SK-N-SH (cell line): Measurements from ENCODE around the gene NRN1L. TPM values are rescaled to one million over a fixed set of nuclear protein-coding genes. Genes with fewer than 3 reads are reported as not detected.

Experiments used
- CTCF ChIA-PET: fragments of 300-600, 350-600 bp; formaldehyde crosslinking; extraction: SDS; loops from one replicate; lab custom pipeline; 2021; lab: Yijun Ruan, JAX
- POLR2A ChIA-PET: fragments of 350-600 bp; sonication (Branson Sonifier 250); formaldehyde crosslinking; extraction: SDS; loops from one replicate; lab custom pipeline; 2020; ENCODE audit warnings: antibody characterized with exemption, inconsistent platforms; lab: Yijun Ruan, JAX
- DNase-seq: peaks from one replicate; pipeline ENCODE4 v3.0.0; 2012
- H2AFZ ChIP-seq: fragments of 200-600 bp; sonication (generic); 2 replicates; pipeline ENCODE4 v1.8.1; 2016; ENCODE audit warnings: antibody characterized with exemption, mild to moderate bottlenecking, low read depth
- H3F3A ChIP-seq: fragments of 200-600 bp; sonication (generic); replicated peaks from 2 replicates; pipeline ENCODE3; 2016; ENCODE audit warnings: antibody characterized with exemption, mild to moderate bottlenecking; ENCODE audit not compliant: insufficient read depth
- H3K27ac ChIP-seq, 2 experiments: fragments of 200-500 bp in 1 of 2; fragments of 200-600 bp in 1 of 2; sonication (Bioruptor generic) in 1 of 2; sonication (generic), shearing (Covaris generic) in 1 of 2; 2 replicates each; pipeline versions ENCODE4 v1.5.1 to v1.6.1; 2014 to 2016; ENCODE audit warnings: low read depth in 2 of 2, inconsistent platforms in 1 of 2, low read length in 1 of 2, mild to moderate bottlenecking in 1 of 2, mixed read lengths in 1 of 2
- H3K27me3 ChIP-seq: fragments of 200-600 bp; sonication (generic), shearing (Covaris generic); 2 replicates; pipeline ENCODE4 v1.6.1; 2016; ENCODE audit warnings: mixed run types; ENCODE audit not compliant: insufficient read depth
- H3K36me3 ChIP-seq, 2 experiments: fragments of 200-500 bp in 1 of 2; fragments of 200-600 bp in 1 of 2; sonication (Bioruptor generic) in 1 of 2; sonication (generic) in 1 of 2; replicated peaks in 1 of 2; 2 replicates each; pipeline versions ENCODE3 to v1.5.1; 2014 to 2016; ENCODE audit warnings: low read length in 1 of 2, mild to moderate bottlenecking in 1 of 2; ENCODE audit not compliant: insufficient read depth in 2 of 2, control insufficient read depth in 1 of 2
- H3K4me1 ChIP-seq, 2 experiments: fragments of 200-500 bp in 1 of 2; fragments of 200-600 bp in 1 of 2; sonication (Bioruptor generic) in 1 of 2; sonication (generic), shearing (Covaris generic) in 1 of 2; 2 replicates each; pipeline versions ENCODE4 v1.5.1 to v1.6.1; 2014 to 2016; ENCODE audit warnings: low read depth in 1 of 2, low read length in 1 of 2, mixed run types in 1 of 2; ENCODE audit not compliant: insufficient read depth in 2 of 2, control insufficient read depth in 1 of 2
- H3K4me2 ChIP-seq: fragments of 200-600 bp; sonication (generic), shearing (Covaris generic); 2 replicates; pipeline ENCODE4 v1.6.1; 2017; ENCODE audit warnings: mixed run types
- H3K4me3 ChIP-seq, 2 experiments: fragments of 200-500 bp in 1 of 2; fragments of 200-600 bp in 1 of 2; sonication (Bioruptor generic) in 1 of 2; sonication (generic), shearing (Covaris generic) in 1 of 2; 2 replicates each; pipeline versions ENCODE4 v1.5.1 to v1.8.1; 2014 to 2016; ENCODE audit warnings: low read depth in 2 of 2, inconsistent platforms in 1 of 2, low read length in 1 of 2, mild to moderate bottlenecking in 1 of 2, mixed read lengths in 1 of 2, moderate library complexity in 1 of 2
- H3K79me2 ChIP-seq: fragments of 200-600 bp; sonication (generic); 2 replicates; pipeline ENCODE4 v1.8.1; 2017; ENCODE audit warnings: mild to moderate bottlenecking; ENCODE audit not compliant: insufficient read depth
- H3K9ac ChIP-seq: fragments of 200-600 bp; sonication (generic); 2 replicates; pipeline ENCODE4 v1.6.1; 2017; ENCODE audit warnings: mixed run types
- H3K9me2 ChIP-seq: fragments of 200-600 bp; sonication (generic); 2 replicates; pipeline ENCODE4 v1.6.1; 2017; ENCODE audit warnings: mixed run types
- H3K9me3 ChIP-seq: fragments of 200-600 bp; sonication (generic); 2 replicates; pipeline ENCODE4 v1.6.1; 2017; ENCODE audit warnings: mixed run types, mild to moderate bottlenecking, moderate library complexity
- H4K20me1 ChIP-seq: fragments of 200-600 bp; sonication (generic); 2 replicates; pipeline ENCODE4 v1.6.1; 2017; ENCODE audit warnings: mild to moderate bottlenecking, mixed run types; ENCODE audit not compliant: insufficient read depth
- CHD2 ChIP-seq: fragments of 150-350 bp; IDR thresholded peaks from 2 replicates; pipeline ENCODE4 v1.6.1; 2018; ENCODE audit warnings: low read length; ENCODE audit not compliant: partially characterized antibody
- ELF1 ChIP-seq: IDR thresholded peaks from 2 replicates; pipeline ENCODE4 v1.4.0; 2012
- EP300 ChIP-seq, 2 experiments: IDR thresholded peaks; 2 replicates each; pipeline versions ENCODE4 v1.4.0 to v1.6.1; 2012; ENCODE audit warnings: borderline replicate concordance in 1 of 2, low read depth in 1 of 2, low read length in 1 of 2
- FOSL2 ChIP-seq: IDR thresholded peaks from 2 replicates; pipeline ENCODE4 v1.4.0; 2012; ENCODE audit warnings: low read depth, mild to moderate bottlenecking, moderate library complexity, borderline replicate concordance
- MEF2A ChIP-seq: IDR thresholded peaks from 2 replicates; pipeline ENCODE4 v1.4.0; 2012; ENCODE audit warnings: low read depth, borderline replicate concordance
- POLR2AphosphoS5 ChIP-seq: IDR thresholded peaks from 2 replicates; pipeline ENCODE4 v1.6.1; 2012; ENCODE audit warnings: low read depth, low read length
- RAD21 ChIP-seq: IDR thresholded peaks from 2 replicates; pipeline ENCODE4 v1.6.1; 2012; ENCODE audit warnings: mild to moderate bottlenecking, low read length
- RFX5 ChIP-seq: IDR thresholded peaks from 2 replicates; pipeline ENCODE4 v1.6.1; 2012; ENCODE audit warnings: mild to moderate bottlenecking, improper control_type of control experiment, low read length
- SIN3A ChIP-seq: IDR thresholded peaks from 2 replicates; pipeline ENCODE4 v1.6.1; 2012; ENCODE audit warnings: low read depth, mild to moderate bottlenecking, low read length, moderate library complexity, borderline replicate concordance
- TAF1 ChIP-seq: IDR thresholded peaks from 2 replicates; pipeline ENCODE4 v1.6.1; 2012; ENCODE audit warnings: low read depth, mild to moderate bottlenecking, low read length, moderate library complexity, borderline replicate concordance
- TCF12 ChIP-seq: IDR thresholded peaks from 2 replicates; pipeline ENCODE4 v1.4.0; 2012
- ZBTB33 ChIP-seq: IDR thresholded peaks from 2 replicates; pipeline ENCODE4 v1.4.0; 2012; ENCODE audit warnings: low read depth, borderline replicate concordance
- WGBS: methylation state at CpG from one replicate; pipeline ENCODE4 v1.1.6; 2017; ENCODE audit warnings: low lambda C conversion rate; 5-methylcytosine and 5-hydroxymethylcytosine counted together
- polyA plus RNA-seq, 3 experiments: library from polyadenylated mRNA; depleted of rRNA; stranded (reverse); fragments of >200 nt; gene quantifications; 2 replicates each; pipeline ENCODE4 v1.2.3, GENCODE V29; 2012
- TF ChIP-seq, protein P1 (sequence below): fragments of 150-350 bp; IDR thresholded peaks from 2 replicates; pipeline ENCODE4 v1.6.1; 2017; ENCODE audit warnings: antibody characterized with exemption, low read length, low read depth, borderline replicate concordance

NRN1L gene
- polyA plus RNA-seq, 1 of the 3 experiments (the other 2 are of a cell fraction): 0.41 TPM

DNA sequence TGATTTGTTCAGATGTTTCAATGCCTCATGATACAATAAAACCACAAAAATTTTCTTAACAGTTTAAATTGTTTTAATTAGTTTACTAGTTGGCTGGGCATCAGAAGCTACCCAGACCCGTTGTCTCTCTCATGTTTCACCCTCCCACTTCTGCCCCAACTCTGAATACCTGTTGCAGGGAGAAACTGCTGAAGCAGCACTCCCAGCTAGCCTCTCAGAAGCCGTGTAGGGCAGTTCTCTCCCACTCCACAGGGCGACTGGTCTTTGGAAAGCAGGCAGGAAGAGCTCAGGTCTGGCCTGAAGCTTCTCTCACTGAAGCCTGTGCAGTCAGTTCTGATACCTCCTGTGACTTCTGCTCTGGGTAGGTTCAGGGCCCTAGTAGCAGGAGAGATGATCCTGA, 13.4 kb upstream of the NRN1L start:
- H3K27ac ChIP-seq: no peak overlapping the region; a peak in 1 of 4 replicates
- no peak overlapping the region for H3K4me3 ChIP-seq
- peaks cover 11 to 13% of the 10 kb centered on the region in 2 experiments; a peak in 1 of 4 replicates for H3K4me1 ChIP-seq
- H4K20me1 ChIP-seq: peaks cover 30% of the 10 kb centered on the region
- peaks cover 58% of the 10 kb centered on the region for H3K79me2 ChIP-seq
- WGBS: 79% methylated on average over 3 of the region's 3 CpGs
- no peak for TF ChIP-seq SIN3A
- no peak for TF ChIP-seq FOSL2
- no peak for TF ChIP-seq ELF1
- no peak for TF ChIP-seq RAD21
- no peak for TF ChIP-seq TCF12
- TF ChIP-seq TAF1: no peak
- no peak for TF ChIP-seq ZBTB33
- no peak for TF ChIP-seq RFX5
- no peak for TF ChIP-seq EP300 (IDR thresholded peaks at IDR 0.05; ENCODE audit: borderline replicate concordance in 1 of 2, low read depth in 1 of 2, low read length in 1 of 2)
- no peak for TF ChIP-seq CHD2
- TF ChIP-seq POLR2AphosphoS5: no peak
- TF ChIP-seq, protein P1, sequence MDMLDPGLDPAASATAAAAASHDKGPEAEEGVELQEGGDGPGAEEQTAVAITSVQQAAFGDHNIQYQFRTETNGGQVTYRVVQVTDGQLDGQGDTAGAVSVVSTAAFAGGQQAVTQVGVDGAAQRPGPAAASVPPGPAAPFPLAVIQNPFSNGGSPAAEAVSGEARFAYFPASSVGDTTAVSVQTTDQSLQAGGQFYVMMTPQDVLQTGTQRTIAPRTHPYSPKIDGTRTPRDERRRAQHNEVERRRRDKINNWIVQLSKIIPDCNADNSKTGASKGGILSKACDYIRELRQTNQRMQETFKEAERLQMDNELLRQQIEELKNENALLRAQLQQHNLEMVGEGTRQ: no peak
- TF ChIP-seq MEF2A: no peak
- POLR2A ChIA-PET: interaction anchor here (0.8 kb wide), 1 partner anchor 350 kb away, joined by 3 read pairs; no protein-coding TSS in a partner anchor
- no peaks in the 10 kb centered on the region for H3K9me3 ChIP-seq
- CTCF ChIA-PET: interaction anchor here (0.7 to 2.9 kb wide), 6 partner anchors 11 to 194 kb away, joined by 3 to 14 read pairs (median 3); partner anchors contain the start of gene NUTF2
- H3K4me2 ChIP-seq: no peak overlapping the region
- no peak overlapping the region for H2AFZ ChIP-seq
- H3K9ac ChIP-seq: no peak overlapping the region
- peaks cover 31 to 47% of the 10 kb centered on the region in 2 experiments for H3K36me3 ChIP-seq
- H3F3A ChIP-seq: peaks cover 23% of the 10 kb centered on the region
- DNase-seq: no peak
- H3K27me3 ChIP-seq: no peaks in the 10 kb centered on the region
- no peaks in the 10 kb centered on the region for H3K9me2 ChIP-seq

DNA sequence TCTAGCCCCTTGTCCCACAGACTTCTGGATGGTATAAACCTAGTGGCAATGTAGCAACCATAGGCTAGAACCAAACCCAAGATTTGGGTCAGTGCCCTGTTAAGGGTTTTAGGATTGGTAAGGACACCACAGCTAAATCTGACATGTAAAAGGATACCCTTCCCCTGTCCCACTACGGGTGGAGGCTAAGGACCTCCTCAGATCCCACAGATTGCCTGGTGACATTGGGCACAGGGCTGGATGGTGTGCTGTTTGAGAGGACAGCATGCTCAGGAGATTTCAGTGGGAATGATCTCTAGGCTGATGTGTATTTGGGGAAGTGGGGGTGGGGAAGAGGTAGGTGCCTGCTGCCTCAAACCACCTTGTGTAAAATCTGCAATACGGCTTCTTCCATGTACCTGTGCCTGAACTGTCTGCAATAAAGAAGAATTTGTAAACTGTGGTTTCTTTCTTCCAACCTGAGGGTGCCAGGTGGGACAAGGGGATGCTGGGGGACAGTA, 12.5 kb upstream of the NRN1L start:
- H3K9me2 ChIP-seq: no peaks in the 10 kb centered on the region
- H3K4me1 ChIP-seq: peaks cover 11 to 13% of the 10 kb centered on the region in 2 experiments; a peak in 1 of 4 replicates
- H3K36me3 ChIP-seq: peaks cover 24 to 48% of the 10 kb centered on the region in 2 experiments
- H3K4me2 ChIP-seq: peak overlapping the region; percentile 99; the same call in 1 of the 2 replicates
- H3K79me2 ChIP-seq: peaks cover 55% of the 10 kb centered on the region
- DNase-seq: no peak
- CTCF ChIA-PET: interaction anchor here (1.3 to 2.9 kb wide), 4 partner anchors 11 to 56 kb away, joined by 3 to 14 read pairs (median 5); partner anchors contain the start of gene NUTF2
- peaks cover 35% of the 10 kb centered on the region for H4K20me1 ChIP-seq
- POLR2A ChIA-PET: no interaction called here
- no peaks in the 10 kb centered on the region for H3K27me3 ChIP-seq
- H2AFZ ChIP-seq: no peak overlapping the region
- H3F3A ChIP-seq: peaks cover 23% of the 10 kb centered on the region
- WGBS: 69% methylated on average over 2 of the region's 2 CpGs
- no peaks in the 10 kb centered on the region for H3K9me3 ChIP-seq
- peak overlapping the region in 1 of 2 experiments; percentile 94; a peak in 1 of 4 replicates for H3K4me3 ChIP-seq
- H3K27ac ChIP-seq: peak overlapping the region; percentile 22 to 64; a peak in 3 of 4 replicates
- H3K9ac ChIP-seq: peak overlapping the region; percentile 95; the same call in 1 of the 2 replicates
- TF ChIP-seq FOSL2: no peak
